Mammary epithelial cell (primary cell): ENCODE results near the gene ITPKB.

Experiments used
- EZH2 ChIP-seq: IDR thresholded peaks from 2 replicates; pipeline ENCODE4 v1.6.1; 2012; ENCODE audit warnings: low read length, inconsistent platforms, borderline replicate concordance
- TF ChIP-seq, protein P1 (sequence below), 2 donors: IDR thresholded peaks in 1 of 2; conservative IDR thresholded peaks in 1 of 2; 2 replicates each; pipeline ENCODE4 v1.5.1; 2011 to 2012; ENCODE audit warnings: inconsistent platforms in 2 of 2, low read length in 2 of 2, mild to moderate bottlenecking in 2 of 2, control low read depth in 1 of 2, low read depth in 1 of 2; ENCODE audit not compliant: insufficient read depth in 1 of 2; ENCODE audit errors: extremely low read depth in 1 of 2

DNA sequence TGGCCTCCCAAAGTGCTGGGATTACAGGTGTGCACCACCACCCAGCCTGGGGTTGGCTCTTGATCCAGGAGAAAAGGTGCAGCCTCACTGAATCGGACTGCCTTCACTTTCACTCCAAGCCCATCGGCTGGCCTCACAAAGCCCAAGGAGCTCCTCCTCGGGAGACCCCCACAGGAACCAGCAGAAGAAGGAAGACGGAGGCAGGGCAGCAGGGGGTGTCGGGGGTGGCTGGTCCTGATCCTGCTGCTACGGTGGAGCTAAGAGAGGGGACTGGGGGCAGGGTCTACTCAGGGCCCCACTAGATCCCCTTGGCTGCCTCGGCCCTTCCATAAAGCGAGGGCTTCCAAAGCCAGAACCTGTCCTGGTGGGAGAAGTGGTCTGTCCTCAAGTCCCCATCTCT lies 96.7 kb downstream of the ITPKB start:
- TF ChIP-seq, protein P1, sequence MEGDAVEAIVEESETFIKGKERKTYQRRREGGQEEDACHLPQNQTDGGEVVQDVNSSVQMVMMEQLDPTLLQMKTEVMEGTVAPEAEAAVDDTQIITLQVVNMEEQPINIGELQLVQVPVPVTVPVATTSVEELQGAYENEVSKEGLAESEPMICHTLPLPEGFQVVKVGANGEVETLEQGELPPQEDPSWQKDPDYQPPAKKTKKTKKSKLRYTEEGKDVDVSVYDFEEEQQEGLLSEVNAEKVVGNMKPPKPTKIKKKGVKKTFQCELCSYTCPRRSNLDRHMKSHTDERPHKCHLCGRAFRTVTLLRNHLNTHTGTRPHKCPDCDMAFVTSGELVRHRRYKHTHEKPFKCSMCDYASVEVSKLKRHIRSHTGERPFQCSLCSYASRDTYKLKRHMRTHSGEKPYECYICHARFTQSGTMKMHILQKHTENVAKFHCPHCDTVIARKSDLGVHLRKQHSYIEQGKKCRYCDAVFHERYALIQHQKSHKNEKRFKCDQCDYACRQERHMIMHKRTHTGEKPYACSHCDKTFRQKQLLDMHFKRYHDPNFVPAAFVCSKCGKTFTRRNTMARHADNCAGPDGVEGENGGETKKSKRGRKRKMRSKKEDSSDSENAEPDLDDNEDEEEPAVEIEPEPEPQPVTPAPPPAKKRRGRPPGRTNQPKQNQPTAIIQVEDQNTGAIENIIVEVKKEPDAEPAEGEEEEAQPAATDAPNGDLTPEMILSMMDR (conservative IDR thresholded peaks at IDR 0.05 in 1 of 2, IDR thresholded peaks at IDR 0.05 in 1 of 2; ENCODE audit: extremely low read depth in 1 of 2, insufficient read depth in 1 of 2, low read depth in 1 of 2, low read length in 2 of 2): no peak
- no peak for TF ChIP-seq EZH2
